ENCODE measurements around the gene ITGB5. TPM values are rescaled to one million over a fixed set of nuclear protein-coding genes. Genes with fewer than 3 reads are reported as not detected.

ITGB5 gene
- total RNA-seq, 1 experiment from 2014 or later, result 146 TPM

- TF ChIP-seq, protein P1, sequence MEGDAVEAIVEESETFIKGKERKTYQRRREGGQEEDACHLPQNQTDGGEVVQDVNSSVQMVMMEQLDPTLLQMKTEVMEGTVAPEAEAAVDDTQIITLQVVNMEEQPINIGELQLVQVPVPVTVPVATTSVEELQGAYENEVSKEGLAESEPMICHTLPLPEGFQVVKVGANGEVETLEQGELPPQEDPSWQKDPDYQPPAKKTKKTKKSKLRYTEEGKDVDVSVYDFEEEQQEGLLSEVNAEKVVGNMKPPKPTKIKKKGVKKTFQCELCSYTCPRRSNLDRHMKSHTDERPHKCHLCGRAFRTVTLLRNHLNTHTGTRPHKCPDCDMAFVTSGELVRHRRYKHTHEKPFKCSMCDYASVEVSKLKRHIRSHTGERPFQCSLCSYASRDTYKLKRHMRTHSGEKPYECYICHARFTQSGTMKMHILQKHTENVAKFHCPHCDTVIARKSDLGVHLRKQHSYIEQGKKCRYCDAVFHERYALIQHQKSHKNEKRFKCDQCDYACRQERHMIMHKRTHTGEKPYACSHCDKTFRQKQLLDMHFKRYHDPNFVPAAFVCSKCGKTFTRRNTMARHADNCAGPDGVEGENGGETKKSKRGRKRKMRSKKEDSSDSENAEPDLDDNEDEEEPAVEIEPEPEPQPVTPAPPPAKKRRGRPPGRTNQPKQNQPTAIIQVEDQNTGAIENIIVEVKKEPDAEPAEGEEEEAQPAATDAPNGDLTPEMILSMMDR (conservative IDR thresholded peaks at IDR 0.05), result no peak
- H4K91ac ChIP-seq (ENCODE audit: insufficient read length, low read depth, low read length), result no peak overlapping the region
- Mint-ChIP-seq H3K9me3 (no peaks in the 10 kb centered on the region), H3K4me1 (peaks cover 16% of the 10 kb centered on the region in 2 experiments), H3K27ac (peak overlapping the region in 1 of 3 experiments; percentile 54; a peak in 1 of 7 replicates), H3K36me3 (ENCODE audit: insufficient read depth in 1 of 3, low read depth in 3 of 3) (peaks cover 18 to 44% (median 37%) of the 10 kb centered on the region in 3 experiments; a peak in 6 of 7 replicates), H3K4me3 (no peak overlapping the region), H3K27me3 (ENCODE audit: low read depth) (no peaks in the 10 kb centered on the region)
- H3K79me2 ChIP-seq (ENCODE audit: insufficient read depth, low read length), result peaks cover 3% of the 10 kb centered on the region; the same call in 1 of the 2 replicates
- H4K5ac ChIP-seq (ENCODE audit: insufficient read length, low read depth, low read length), result no peak overlapping the region
- WGBS (ENCODE audit: extremely low coverage, insufficient read length, low lambda C conversion rate), result no CpG with 5 or more reads among the region's 3 CpGs
- no peak overlapping the region for H3K4me2 ChIP-seq (ENCODE audit: insufficient read depth, insufficient read length, low read length)
- H3T11ph ChIP-seq (ENCODE audit: low read length), result no peak overlapping the region
- no peak overlapping the region for H3K23ac ChIP-seq (ENCODE audit: insufficient read length, low read depth, low read length)
- no peak overlapping the region for H3K9ac ChIP-seq (ENCODE audit: extremely low read depth, insufficient read length, low read length)
- H3K4ac ChIP-seq (ENCODE audit: low read depth, low read length), result no peak overlapping the region
- no peak overlapping the region for H2AK5ac ChIP-seq (ENCODE audit: insufficient read length, low read length)
- no peaks in the 10 kb centered on the region for H3K23me2 ChIP-seq (ENCODE audit: insufficient read length, low read depth, low read length, poor library complexity, severe bottlenecking)
- H3K79me1 ChIP-seq (ENCODE audit: insufficient read depth, low read depth, low read length, poor library complexity, severe bottlenecking), result peaks cover 3% of the 10 kb centered on the region
- no peak for DNase-seq
- no peak overlapping the region for H2BK120ac ChIP-seq (ENCODE audit: low read depth, low read length, poor library complexity, severe bottlenecking)
- H3K56ac ChIP-seq (ENCODE audit: insufficient read length, low read depth, low read length), result no peak overlapping the region
- no peak overlapping the region for H2BK15ac ChIP-seq (ENCODE audit: low read depth, low read length)
- H3K27ac ChIP-seq (ENCODE audit: insufficient read length, low read depth, low read length), result no peak overlapping the region
- H2AFZ ChIP-seq (ENCODE audit: low read length), result no peak overlapping the region
- no peak overlapping the region for H3K18ac ChIP-seq (ENCODE audit: insufficient read length, low read depth, low read length)
- no peak overlapping the region for H2BK5ac ChIP-seq (ENCODE audit: insufficient read length, low read length)
- no peak overlapping the region for H3K14ac ChIP-seq (ENCODE audit: insufficient read depth, low read length)
- no peaks in the 10 kb centered on the region; the same call in 1 of the 2 replicates for H3K4me1 ChIP-seq (ENCODE audit: insufficient read depth, low read length)
- no peaks in the 10 kb centered on the region for H3K27me3 ChIP-seq (ENCODE audit: insufficient read depth, low read length)
- no peak overlapping the region for H2BK12ac ChIP-seq (ENCODE audit: insufficient read length, low read depth, low read length)
- H3K9me3 ChIP-seq (ENCODE audit: control insufficient read depth, low read depth, low read length), result no peaks in the 10 kb centered on the region
- H4K20me1 ChIP-seq (ENCODE audit: control insufficient read depth, insufficient read depth, insufficient read length), result no peaks in the 10 kb centered on the region
- H2BK20ac ChIP-seq (ENCODE audit: low read depth, low read length, poor library complexity, severe bottlenecking), result no peak overlapping the region
- H4K8ac ChIP-seq (replicated peaks; ENCODE audit: insufficient read length, low read depth, low read length), result no peak overlapping the region
Observed at GRCh38 chr3:124851136-124851535, 36.0 kb downstream of the ITGB5 start.
